Lower lobe of right lung (tissue), 2 donors: ENCODE measurements around the gene FHIP2A. TPM values are rescaled to one million over a fixed set of nuclear protein-coding genes. Genes with fewer than 3 reads are reported as not detected.

ENCODE experiments used
- ATAC-seq, 2 donors: fragments of 200-7000 bp; cut with Tn5 transposase; one replicate each; pipeline ENCODE4 v1.9.1; 2020 to 2022; ENCODE audit warnings: mild to moderate bottlenecking in 2 of 2, moderate library complexity in 2 of 2
- DNase-seq: peaks from one replicate; pipeline ENCODE4 v3.0.0-alpha.2; 2020
- H3K27ac ChIP-seq: fragments of 200-600 bp; one replicate; pipeline ENCODE4 v1.8.0; 2022
- H3K27me3 ChIP-seq: fragments of 200-600 bp; one replicate; pipeline ENCODE4 v1.8.0; 2022; ENCODE audit warnings: low read depth
- H3K36me3 ChIP-seq: fragments of 200-600 bp; one replicate; pipeline ENCODE4 v1.8.0; 2022; ENCODE audit warnings: mild to moderate bottlenecking
- H3K4me1 ChIP-seq: fragments of 200-600 bp; one replicate; pipeline ENCODE4 v1.8.0; 2022
- H3K4me3 ChIP-seq: fragments of 200-600 bp; one replicate; pipeline ENCODE4 v1.8.0; 2022; ENCODE audit warnings: mild to moderate bottlenecking
- H3K9me3 ChIP-seq: fragments of 200-600 bp; one replicate; pipeline ENCODE4 v1.8.0; 2022
- intact Hi-C: fragments of 100-400 bp; cut with DNase I; formaldehyde crosslinking; loops from one replicate; pipeline ENCODE4 v1.11.0; 2022
- total RNA-seq: library from RNA; stranded (reverse); fragmentation: NEBNext Ultra II Directional; extraction: Animal tissue kit (Norgen Biotek cat#: 25700); gene quantifications from one replicate; pipeline ENCODE4 v1.2.1, GENCODE V29; 2021
- TF ChIP-seq, protein P1 (sequence below): fragments of 200-600 bp; IDR thresholded peaks from one replicate; pipeline ENCODE4 v1.8.0; 2022; ENCODE audit warnings: antibody characterized with exemption, mild to moderate bottlenecking
- donor health status: DM: no; HTN: yes; CAD: no; lungs with severe emphysema.

FHIP2A gene
- total RNA-seq, 1 donor from 2014 or later = 23.6 TPM

DNA sequence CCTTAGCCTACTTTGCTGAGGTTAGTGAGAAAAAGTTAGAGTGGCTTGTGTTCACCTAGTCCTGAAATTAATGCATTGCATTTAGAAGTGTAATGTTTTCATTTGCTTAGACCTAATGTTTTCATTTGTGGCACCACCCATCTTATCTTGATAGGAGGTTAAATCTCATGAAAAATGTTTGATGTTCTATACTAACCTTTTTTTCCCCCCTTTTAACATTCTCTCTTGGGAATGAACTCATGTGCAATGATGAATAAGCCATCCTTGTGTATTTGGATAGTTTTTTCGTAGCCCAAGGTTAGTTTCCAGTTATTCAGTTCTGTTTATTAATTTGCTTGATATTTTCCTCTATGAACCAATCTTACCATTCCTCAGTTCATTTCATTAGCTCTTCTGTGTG, 2.8 kb downstream of the FHIP2A start:
- peaks cover 47% of the 10 kb centered on the region for H3K4me1 ChIP-seq
- TF ChIP-seq, protein P1, sequence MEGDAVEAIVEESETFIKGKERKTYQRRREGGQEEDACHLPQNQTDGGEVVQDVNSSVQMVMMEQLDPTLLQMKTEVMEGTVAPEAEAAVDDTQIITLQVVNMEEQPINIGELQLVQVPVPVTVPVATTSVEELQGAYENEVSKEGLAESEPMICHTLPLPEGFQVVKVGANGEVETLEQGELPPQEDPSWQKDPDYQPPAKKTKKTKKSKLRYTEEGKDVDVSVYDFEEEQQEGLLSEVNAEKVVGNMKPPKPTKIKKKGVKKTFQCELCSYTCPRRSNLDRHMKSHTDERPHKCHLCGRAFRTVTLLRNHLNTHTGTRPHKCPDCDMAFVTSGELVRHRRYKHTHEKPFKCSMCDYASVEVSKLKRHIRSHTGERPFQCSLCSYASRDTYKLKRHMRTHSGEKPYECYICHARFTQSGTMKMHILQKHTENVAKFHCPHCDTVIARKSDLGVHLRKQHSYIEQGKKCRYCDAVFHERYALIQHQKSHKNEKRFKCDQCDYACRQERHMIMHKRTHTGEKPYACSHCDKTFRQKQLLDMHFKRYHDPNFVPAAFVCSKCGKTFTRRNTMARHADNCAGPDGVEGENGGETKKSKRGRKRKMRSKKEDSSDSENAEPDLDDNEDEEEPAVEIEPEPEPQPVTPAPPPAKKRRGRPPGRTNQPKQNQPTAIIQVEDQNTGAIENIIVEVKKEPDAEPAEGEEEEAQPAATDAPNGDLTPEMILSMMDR = no peak
- DNase-seq = no peak
- no peaks in the 10 kb centered on the region for H3K27me3 ChIP-seq
- H3K4me3 ChIP-seq = peak overlapping the region; percentile 92
- no peaks in the 10 kb centered on the region for H3K9me3 ChIP-seq
- ATAC-seq = no peak
- H3K36me3 ChIP-seq = no peaks in the 10 kb centered on the region
- peak overlapping the region; percentile 14 for H3K27ac ChIP-seq
- intact Hi-C loops = no loop called here

DNA sequence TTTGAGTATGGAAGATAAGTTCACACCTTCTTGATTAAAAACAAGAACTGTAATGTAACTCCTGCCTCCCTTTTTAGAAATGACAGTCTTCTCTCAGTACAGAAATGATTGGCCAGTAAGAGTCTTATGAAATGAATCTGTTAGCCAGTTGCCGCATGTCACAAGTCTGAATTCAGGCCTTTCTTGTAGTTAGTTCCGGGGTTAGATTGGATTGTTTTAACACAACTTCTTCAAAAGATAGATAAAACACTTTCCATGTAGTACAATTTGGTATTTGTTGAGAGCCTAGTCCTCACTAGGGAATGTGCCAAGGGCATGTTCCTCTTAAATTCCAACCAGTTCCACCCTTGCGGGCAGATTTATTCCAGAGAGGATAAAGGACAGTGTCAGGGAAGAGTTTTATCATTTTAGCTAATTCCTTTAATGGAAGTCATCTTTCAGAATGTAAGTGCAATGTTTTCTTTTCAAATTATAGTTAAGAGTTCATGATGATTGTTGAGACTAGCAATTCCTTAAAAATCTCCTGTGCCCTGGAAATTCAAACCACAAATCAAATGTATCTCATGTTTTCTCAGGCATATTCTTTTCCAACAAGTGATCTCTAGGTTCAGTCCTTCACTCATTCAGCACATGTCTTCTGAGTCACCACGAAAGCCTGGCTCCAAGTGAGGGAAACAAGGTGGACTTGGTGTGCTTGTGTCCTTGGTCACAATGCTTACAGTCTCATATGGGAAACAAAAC, 4.1 kb downstream of the FHIP2A start:
- DNase-seq (no peak), ATAC-seq (no peak)
- Histone ChIP-seq H3K4me1 (peaks cover 47% of the 10 kb centered on the region), H3K36me3 (no peaks in the 10 kb centered on the region), H3K27me3 (no peaks in the 10 kb centered on the region), H3K27ac (peak overlapping the region; percentile 37), H3K4me3 (no peak overlapping the region), H3K9me3 (no peaks in the 10 kb centered on the region)
- TF ChIP-seq, protein P1 = no peak
- intact Hi-C loops = no loop called here

DNA sequence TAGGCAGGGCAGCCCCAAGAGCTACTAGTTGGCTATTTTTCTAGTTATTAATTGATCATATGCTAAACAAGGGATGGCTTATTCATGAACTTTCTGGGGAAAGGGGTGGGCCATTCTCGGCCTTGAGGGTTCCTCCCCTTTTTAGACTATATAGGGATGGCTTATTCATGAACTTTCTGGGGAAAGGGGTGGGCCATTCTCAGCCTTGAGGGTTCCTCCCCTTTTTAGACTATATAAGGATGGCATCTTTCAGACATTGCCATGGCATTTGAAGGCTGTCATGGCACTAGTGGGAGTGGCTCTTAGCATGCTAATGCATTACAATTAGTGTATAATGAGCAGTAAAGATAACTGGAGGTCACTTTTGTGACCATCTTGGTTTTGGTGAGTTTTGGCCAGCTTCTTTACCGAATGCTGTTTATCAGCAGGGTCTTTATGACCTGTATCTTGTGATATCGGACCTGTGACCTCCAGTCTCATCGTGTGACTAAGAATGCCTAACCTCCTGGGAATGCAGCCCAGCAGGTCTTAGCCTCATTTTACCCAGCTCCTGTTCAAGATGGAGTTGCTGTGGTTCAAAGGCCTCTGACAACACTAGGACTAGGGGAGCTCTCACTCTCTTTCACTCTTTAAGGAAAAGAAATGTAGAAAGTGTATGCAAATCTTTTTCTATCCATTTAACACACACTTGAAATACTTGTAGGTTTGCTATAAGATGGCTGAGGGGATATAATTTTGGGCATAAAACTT, 7.8 kb downstream of the FHIP2A start:
- TF ChIP-seq, protein P1 = no peak
- Histone ChIP-seq H3K4me1 (peaks cover 26% of the 10 kb centered on the region), H3K9me3 (no peaks in the 10 kb centered on the region), H3K27ac (no peak overlapping the region), H3K36me3 (peaks cover 27% of the 10 kb centered on the region), H3K4me3 (no peak overlapping the region), H3K27me3 (no peaks in the 10 kb centered on the region)
- no peak for ATAC-seq
- intact Hi-C loops = no loop called here
- no peak for DNase-seq

DNA sequence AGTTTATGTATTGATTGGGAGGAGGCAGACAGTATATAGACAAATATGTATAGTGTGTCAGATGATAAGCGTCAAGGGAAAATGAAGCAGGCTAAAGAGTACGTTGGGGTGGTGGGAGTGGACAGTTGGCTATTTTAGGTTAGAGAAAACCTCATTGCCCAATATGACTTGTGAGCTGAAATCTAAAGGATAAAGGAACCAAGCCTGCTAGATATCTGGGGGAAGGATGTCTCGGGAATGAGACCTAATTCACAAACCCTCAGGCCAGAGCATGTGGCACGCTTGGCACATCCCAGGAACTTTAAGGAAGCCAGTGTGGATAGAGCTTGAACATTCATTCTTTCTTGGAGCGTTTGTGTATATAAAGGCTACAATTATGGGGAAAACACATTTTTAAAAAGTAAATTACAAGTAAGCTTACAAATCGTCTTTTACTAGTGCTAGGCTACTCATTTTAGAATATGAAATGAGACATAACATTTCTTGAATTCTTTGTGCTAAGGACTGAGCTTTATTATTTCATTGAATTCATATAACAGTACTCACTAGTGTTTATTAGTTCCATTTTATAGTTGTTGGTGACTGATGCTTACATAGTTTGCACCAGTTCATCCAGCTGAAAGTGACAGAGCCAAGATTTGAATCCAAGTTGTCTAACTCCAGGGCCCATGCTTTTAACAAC, 9.7 kb downstream of the FHIP2A start:
- intact Hi-C loops = no loop called here
- no peak for DNase-seq
- no peak for ATAC-seq
- Histone ChIP-seq H3K9me3 (no peaks in the 10 kb centered on the region), H3K27ac (no peak overlapping the region), H3K36me3 (peaks cover 47% of the 10 kb centered on the region), H3K27me3 (no peaks in the 10 kb centered on the region), H3K4me1 (peaks cover 6% of the 10 kb centered on the region), H3K4me3 (no peak overlapping the region)
- TF ChIP-seq, protein P1 = no peak

DNA sequence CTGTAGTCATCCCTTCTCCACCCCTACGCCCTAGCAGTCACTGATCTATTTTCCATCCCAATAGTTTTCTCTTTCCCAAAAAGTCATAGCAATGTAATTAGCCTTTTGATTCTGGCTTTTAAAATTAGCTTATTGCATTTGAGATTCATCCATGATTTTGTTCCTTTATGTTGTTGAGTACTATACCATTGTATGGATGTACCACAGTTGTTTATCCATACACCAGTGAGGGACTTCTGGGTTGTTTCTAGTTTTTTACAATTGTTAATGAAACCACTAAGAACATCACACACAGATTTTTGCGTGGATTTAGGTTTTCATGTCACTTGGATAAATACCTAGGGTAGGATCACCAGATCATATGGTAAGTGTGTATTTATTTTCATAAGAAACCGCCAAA, 16.1 kb downstream of the FHIP2A start:
- H3K9me3 ChIP-seq = no peaks in the 10 kb centered on the region
- no peaks in the 10 kb centered on the region for H3K4me1 ChIP-seq
- no peak overlapping the region for H3K27ac ChIP-seq
- intact Hi-C loops = no loop called here
- DNase-seq (no peak), ATAC-seq (no peak)
- TF ChIP-seq, protein P1 = no peak
- peaks cover 96% of the 10 kb centered on the region for H3K36me3 ChIP-seq
- no peaks in the 10 kb centered on the region for H3K27me3 ChIP-seq
- no peak overlapping the region for H3K4me3 ChIP-seq
